Breast epithelium (tissue), 4 donors: ENCODE measurements around the gene SP8. TPM values are rescaled to one million over a fixed set of nuclear protein-coding genes. Genes with fewer than 3 reads are reported as not detected.

ENCODE experiments used
- DNase-seq, 2 donors: peaks; one replicate each; pipeline ENCODE4 v3.0.0-alpha.2; 2019; ENCODE audit warnings: low spot score in 2 of 2
- H3K27ac ChIP-seq, 2 donors: fragments of 200-600 bp; sonication (generic) in 1 of 2; one replicate each; pipeline ENCODE4 v1.5.1; 2016 to 2019; ENCODE audit warnings: mild to moderate bottlenecking in 1 of 2
- H3K27me3 ChIP-seq, 2 donors: fragments of 200-600 bp; sonication (generic) in 1 of 2; one replicate each; pipeline versions ENCODE4 v1.5.1 to v1.6.0; 2017 to 2019; ENCODE audit warnings: control low read depth in 1 of 2, mild to moderate bottlenecking in 1 of 2
- H3K36me3 ChIP-seq: fragments of 200-600 bp; one replicate; pipeline ENCODE4 v1.5.1; 2019
- H3K4me1 ChIP-seq, 2 donors: fragments of 200-600 bp; sonication (generic); one replicate each; pipeline ENCODE4 v1.5.1; 2016 to 2019; ENCODE audit warnings: control low read depth in 1 of 2
- H3K4me3 ChIP-seq, 3 donors: fragments of 200-600 bp; sonication (generic); 1 replicate in 2 of 3; 2 replicates in 1 of 3; pipeline ENCODE4 v1.5.1; 2016 to 2019; ENCODE audit warnings: mild to moderate bottlenecking in 3 of 3, moderate library complexity in 2 of 3
- H3K9me3 ChIP-seq, 2 donors: fragments of 200-600 bp; sonication (generic) in 1 of 2; one replicate each; pipeline ENCODE4 v1.5.1; 2016 to 2019; ENCODE audit warnings: control low read depth in 1 of 2
- POLR2A ChIP-seq: fragments of 450-650 bp; IDR thresholded peaks from one replicate; pipeline ENCODE4 v1.6.1; 2016; ENCODE audit warnings: antibody characterized with exemption, mild to moderate bottlenecking, moderate library complexity
- POLR2AphosphoS5 ChIP-seq, 3 donors: sonication (generic); formaldehyde crosslinking; IDR thresholded peaks; one replicate each; pipeline ENCODE4 v1.6.1; 2017; ENCODE audit warnings: antibody characterized with exemption in 3 of 3
- intact Hi-C: fragments of 100-400 bp; cut with DNase I; formaldehyde crosslinking; loops from one replicate; pipeline ENCODE4 v1.15.1; 2023; ENCODE audit warnings: low total_unique reads
- total RNA-seq, 3 donors: library from RNA; depleted of rRNA; stranded (reverse); fragments of >200 nt; gene quantifications; one replicate each; pipeline ENCODE4 v1.1.0, GENCODE V29; 2016
- TF ChIP-seq, protein P1 (sequence below), 3 donors: fragments of 450-650 bp; IDR thresholded peaks; one replicate each; pipeline ENCODE4 v1.5.1; 2016 to 2017; ENCODE audit warnings: antibody characterized with exemption in 3 of 3, mild to moderate bottlenecking in 3 of 3, moderate library complexity in 3 of 3

SP8 gene
- total RNA-seq, 3 donors from 2014 or later, result not detected

- H3K4me1 ChIP-seq, result no peaks in the 10 kb centered on the region
- no peaks in the 10 kb centered on the region for H3K9me3 ChIP-seq
- DNase-seq, result no peak
- no peak overlapping the region for H3K27ac ChIP-seq
- intact Hi-C loops, result no loop called here
- H3K27me3 ChIP-seq, result no peaks in the 10 kb centered on the region
- no peaks in the 10 kb centered on the region for H3K36me3 ChIP-seq
- TF ChIP-seq POLR2AphosphoS5 (IDR thresholded peaks at IDR 0.05) (no peak), POLR2A (no peak)
- TF ChIP-seq, protein P1, sequence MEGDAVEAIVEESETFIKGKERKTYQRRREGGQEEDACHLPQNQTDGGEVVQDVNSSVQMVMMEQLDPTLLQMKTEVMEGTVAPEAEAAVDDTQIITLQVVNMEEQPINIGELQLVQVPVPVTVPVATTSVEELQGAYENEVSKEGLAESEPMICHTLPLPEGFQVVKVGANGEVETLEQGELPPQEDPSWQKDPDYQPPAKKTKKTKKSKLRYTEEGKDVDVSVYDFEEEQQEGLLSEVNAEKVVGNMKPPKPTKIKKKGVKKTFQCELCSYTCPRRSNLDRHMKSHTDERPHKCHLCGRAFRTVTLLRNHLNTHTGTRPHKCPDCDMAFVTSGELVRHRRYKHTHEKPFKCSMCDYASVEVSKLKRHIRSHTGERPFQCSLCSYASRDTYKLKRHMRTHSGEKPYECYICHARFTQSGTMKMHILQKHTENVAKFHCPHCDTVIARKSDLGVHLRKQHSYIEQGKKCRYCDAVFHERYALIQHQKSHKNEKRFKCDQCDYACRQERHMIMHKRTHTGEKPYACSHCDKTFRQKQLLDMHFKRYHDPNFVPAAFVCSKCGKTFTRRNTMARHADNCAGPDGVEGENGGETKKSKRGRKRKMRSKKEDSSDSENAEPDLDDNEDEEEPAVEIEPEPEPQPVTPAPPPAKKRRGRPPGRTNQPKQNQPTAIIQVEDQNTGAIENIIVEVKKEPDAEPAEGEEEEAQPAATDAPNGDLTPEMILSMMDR (IDR thresholded peaks at IDR 0.05), result no peak
- no peak overlapping the region for H3K4me3 ChIP-seq
Observed at GRCh38 chr7:20744954-20745446, 41.7 kb downstream of the SP8 start.

DNA sequence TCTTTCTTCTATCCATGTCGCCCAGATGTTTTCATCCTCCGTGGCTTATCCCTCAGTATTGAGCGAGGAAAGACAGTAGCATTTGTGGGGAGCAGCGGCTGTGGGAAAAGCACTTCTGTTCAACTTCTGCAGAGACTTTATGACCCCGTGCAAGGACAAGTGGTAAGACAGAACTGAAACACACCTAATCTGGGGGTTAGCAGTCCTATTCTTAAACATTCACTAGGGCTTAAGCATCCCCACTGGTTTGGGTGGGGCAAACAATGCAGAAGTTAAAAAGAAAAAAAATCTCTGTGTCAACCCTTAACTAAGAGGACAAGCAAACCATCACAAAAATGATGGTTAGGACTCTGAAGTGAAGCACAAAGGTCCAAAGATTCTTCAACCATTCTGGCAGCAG, 43.8 kb downstream of the SP8 start:
- H3K36me3 ChIP-seq, result no peaks in the 10 kb centered on the region
- TF ChIP-seq POLR2AphosphoS5 (IDR thresholded peaks at IDR 0.05) (no peak), POLR2A (no peak)
- TF ChIP-seq, protein P1 (IDR thresholded peaks at IDR 0.05), result no peak
- no peaks in the 10 kb centered on the region for H3K27me3 ChIP-seq
- no peak for DNase-seq
- no peaks in the 10 kb centered on the region for H3K4me1 ChIP-seq
- intact Hi-C loops, result no loop called here
- no peak overlapping the region for H3K27ac ChIP-seq
- H3K4me3 ChIP-seq, result no peak overlapping the region
- H3K9me3 ChIP-seq, result no peaks in the 10 kb centered on the region

GRCh38 chr7:20741801-20742200, 44.9 kb downstream of the SP8 start:
- intact Hi-C loops, result no loop called here
- H3K27ac ChIP-seq, result no peak overlapping the region
- no peaks in the 10 kb centered on the region for H3K27me3 ChIP-seq
- H3K36me3 ChIP-seq, result no peaks in the 10 kb centered on the region
- no peaks in the 10 kb centered on the region for H3K4me1 ChIP-seq
- H3K9me3 ChIP-seq, result no peaks in the 10 kb centered on the region
- H3K4me3 ChIP-seq, result no peak overlapping the region
- DNase-seq, result no peak
- TF ChIP-seq POLR2A (no peak), POLR2AphosphoS5 (IDR thresholded peaks at IDR 0.05) (no peak)
- TF ChIP-seq, protein P1 (IDR thresholded peaks at IDR 0.05), result no peak

DNA sequence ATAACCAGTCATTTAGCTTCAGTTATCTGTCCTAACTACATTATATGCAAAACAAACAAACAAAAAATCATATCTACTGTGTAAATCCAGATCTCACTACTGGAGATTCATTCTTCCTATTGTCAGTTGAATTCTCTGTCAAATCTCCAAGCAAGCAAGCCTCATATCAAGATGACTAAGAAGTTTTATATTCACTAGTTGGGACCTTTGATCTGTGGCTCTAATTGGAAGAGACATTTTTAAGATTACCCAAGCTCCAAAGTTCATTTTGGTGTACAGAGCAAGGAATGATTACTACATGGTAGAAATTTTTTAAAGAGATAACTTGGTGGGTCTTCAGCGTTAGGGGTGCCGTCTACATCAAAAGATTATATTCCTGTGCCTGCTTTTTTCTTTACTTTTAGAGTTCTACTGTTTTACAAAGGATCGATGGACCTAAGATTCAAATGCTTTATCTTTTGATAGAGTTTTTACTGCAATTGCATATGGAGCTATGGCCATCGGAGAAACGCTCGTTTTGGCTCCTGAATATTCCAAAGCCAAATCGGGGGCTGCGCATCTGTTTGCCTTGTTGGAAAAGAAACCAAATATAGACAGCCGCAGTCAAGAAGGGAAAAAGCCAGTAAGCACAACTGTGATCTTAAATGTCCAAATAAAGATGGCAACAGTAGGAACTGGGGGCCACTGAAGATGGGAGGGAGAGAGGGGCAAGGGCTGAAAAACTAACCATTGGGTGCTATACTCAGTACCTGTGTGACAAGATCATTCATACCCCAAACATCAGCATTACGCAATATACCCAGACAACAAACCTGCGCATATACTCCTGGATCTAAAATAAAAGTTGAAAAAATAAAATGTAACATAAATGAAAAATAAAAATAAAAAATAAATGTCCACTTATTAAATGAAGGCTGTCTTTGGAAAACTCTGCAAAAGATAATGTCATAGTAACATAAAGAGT, 47.9 kb downstream of the SP8 start:
- no peak for DNase-seq
- Histone ChIP-seq H3K27me3 (no peaks in the 10 kb centered on the region), H3K27ac (no peak overlapping the region), H3K36me3 (no peaks in the 10 kb centered on the region), H3K4me3 (no peak overlapping the region), H3K9me3 (no peaks in the 10 kb centered on the region), H3K4me1 (no peaks in the 10 kb centered on the region)
- intact Hi-C loops, result no loop called here
- TF ChIP-seq POLR2A, result no peak
- no peak for TF ChIP-seq POLR2AphosphoS5 (IDR thresholded peaks at IDR 0.05)
- TF ChIP-seq, protein P1 (IDR thresholded peaks at IDR 0.05), result no peak

DNA sequence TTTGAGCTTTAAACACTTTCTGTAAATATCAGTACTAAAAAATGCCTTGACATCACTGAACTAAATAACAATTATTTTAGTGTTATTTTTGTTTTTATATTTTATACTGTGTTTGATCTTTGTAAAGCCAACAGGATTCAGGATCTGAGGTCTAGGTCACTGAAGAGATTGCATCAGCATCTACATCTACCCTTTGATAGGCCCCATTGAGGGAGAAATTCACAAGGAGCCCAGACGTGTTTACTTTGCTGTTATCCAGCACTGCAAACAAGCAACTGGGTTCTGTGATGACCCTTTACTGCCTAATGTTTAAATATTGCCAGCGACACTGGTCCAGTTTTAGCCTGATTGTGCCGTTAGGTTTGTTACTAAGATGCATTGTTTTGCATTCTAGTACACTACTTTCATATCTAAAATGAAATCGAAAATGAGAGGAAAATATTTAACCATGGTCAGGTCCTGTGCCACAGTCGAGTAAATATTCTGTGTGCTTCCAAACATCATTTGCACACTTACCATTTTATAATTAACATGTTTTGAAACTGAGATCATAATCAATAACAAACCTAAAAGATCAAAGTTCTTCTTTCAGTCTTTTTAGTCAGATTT, 48.7 kb downstream of the SP8 start:
- Histone ChIP-seq H3K27me3 (no peaks in the 10 kb centered on the region), H3K27ac (no peak overlapping the region), H3K4me1 (no peaks in the 10 kb centered on the region), H3K9me3 (no peaks in the 10 kb centered on the region), H3K4me3 (no peak overlapping the region), H3K36me3 (no peaks in the 10 kb centered on the region)
- intact Hi-C loops, result no loop called here
- TF ChIP-seq POLR2AphosphoS5 (IDR thresholded peaks at IDR 0.05) (no peak), POLR2A (no peak)
- TF ChIP-seq, protein P1 (IDR thresholded peaks at IDR 0.05), result no peak
- DNase-seq, result no peak
